Omental fat pad (tissue), 4 donors: ENCODE results near the gene AFF4. TPM values are rescaled to one million over a fixed set of nuclear protein-coding genes. Genes with fewer than 3 reads are reported as not detected.

Source experiments
- ATAC-seq: fragments of 150-250 bp; one replicate; pipeline ENCODE4 v1.9.1; 2016; ENCODE audit warnings: mild to moderate bottlenecking, moderate library complexity; ENCODE audit not compliant: low FRiP score
- DNase-seq: peaks from one replicate; pipeline ENCODE4 v3.0.0-alpha.2; 2019; ENCODE audit warnings: low spot score
- total RNA-seq, 4 donors: library from RNA; depleted of rRNA; stranded (reverse); fragments of >200 nt; gene quantifications; one replicate each; pipeline ENCODE4 v1.1.0, GENCODE V29; 2016
- TF ChIP-seq, protein P1 (sequence below), 3 donors: fragments of 450-650 bp; IDR thresholded peaks; one replicate each; pipeline ENCODE4 v1.5.1; 2016 to 2017; ENCODE audit warnings: antibody characterized with exemption in 3 of 3, mild to moderate bottlenecking in 3 of 3, moderate library complexity in 2 of 3

The AFF4 gene
- total RNA-seq, 4 donors from 2014 or later = 52.8 to 118 (median 87.5) TPM

- no peak for DNase-seq
- no peak for ATAC-seq
- TF ChIP-seq, protein P1, sequence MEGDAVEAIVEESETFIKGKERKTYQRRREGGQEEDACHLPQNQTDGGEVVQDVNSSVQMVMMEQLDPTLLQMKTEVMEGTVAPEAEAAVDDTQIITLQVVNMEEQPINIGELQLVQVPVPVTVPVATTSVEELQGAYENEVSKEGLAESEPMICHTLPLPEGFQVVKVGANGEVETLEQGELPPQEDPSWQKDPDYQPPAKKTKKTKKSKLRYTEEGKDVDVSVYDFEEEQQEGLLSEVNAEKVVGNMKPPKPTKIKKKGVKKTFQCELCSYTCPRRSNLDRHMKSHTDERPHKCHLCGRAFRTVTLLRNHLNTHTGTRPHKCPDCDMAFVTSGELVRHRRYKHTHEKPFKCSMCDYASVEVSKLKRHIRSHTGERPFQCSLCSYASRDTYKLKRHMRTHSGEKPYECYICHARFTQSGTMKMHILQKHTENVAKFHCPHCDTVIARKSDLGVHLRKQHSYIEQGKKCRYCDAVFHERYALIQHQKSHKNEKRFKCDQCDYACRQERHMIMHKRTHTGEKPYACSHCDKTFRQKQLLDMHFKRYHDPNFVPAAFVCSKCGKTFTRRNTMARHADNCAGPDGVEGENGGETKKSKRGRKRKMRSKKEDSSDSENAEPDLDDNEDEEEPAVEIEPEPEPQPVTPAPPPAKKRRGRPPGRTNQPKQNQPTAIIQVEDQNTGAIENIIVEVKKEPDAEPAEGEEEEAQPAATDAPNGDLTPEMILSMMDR (IDR thresholded peaks at IDR 0.05) = no peak
Measured at GRCh38 chr5:132916086-132916485, 47.3 kb downstream of the AFF4 start.

DNA sequence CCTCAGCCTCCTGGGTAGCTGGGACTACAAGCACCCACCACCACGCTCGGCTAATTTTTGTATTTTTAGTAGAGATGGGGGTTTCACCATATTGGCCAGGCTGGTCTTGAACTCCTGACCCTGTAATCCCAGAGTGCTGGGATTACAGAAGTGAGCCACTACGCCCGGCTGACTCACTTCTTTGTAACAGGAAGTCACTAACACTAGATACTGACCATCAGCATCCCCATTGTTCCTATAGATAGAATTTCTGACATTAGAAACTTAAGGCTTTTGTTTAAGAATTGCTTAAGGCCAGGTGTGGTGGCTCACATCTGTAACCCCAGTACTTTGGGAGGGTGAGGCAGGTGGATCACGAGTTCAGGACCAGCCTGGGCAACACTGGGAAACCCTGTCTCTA is 47.8 kb downstream of the AFF4 start:
- TF ChIP-seq, protein P1 (IDR thresholded peaks at IDR 0.05) = no peak
- no peak for ATAC-seq

GRCh38 chr5:132909702-132910101 is 53.7 kb downstream of the AFF4 start:
- TF ChIP-seq, protein P1 (IDR thresholded peaks at IDR 0.05) = no peak
- DNase-seq (no peak), ATAC-seq (no peak)

More for the DNA sequence above, 47.8 kb downstream of the AFF4 start:
- DNase-seq = no peak

- no peak for ATAC-seq
- no peak for DNase-seq
- TF ChIP-seq, protein P1 (IDR thresholded peaks at IDR 0.05) = no peak
Measured at GRCh38 chr5:132907161-132907560, 56.3 kb downstream of the AFF4 start.

GRCh38 chr5:132905938-132906337 is 57.5 kb downstream of the AFF4 start:
- DNase-seq (no peak), ATAC-seq (no peak)
- TF ChIP-seq, protein P1 (IDR thresholded peaks at IDR 0.05) = no peak

GRCh38 chr5:132901730-132902129 is 61.7 kb downstream of the AFF4 start:
- TF ChIP-seq, protein P1 (IDR thresholded peaks at IDR 0.05) = no peak
- DNase-seq (no peak), ATAC-seq (no peak)

GRCh38 chr5:132901036-132901435 is 62.4 kb downstream of the AFF4 start:
- no peak for ATAC-seq
- TF ChIP-seq, protein P1 (IDR thresholded peaks at IDR 0.05) = no peak

More at GRCh38 chr5:132901036-132901435, 62.4 kb downstream of the AFF4 start:
- no peak for DNase-seq
